ENCODE results near the gene MYH15.

MYH15 gene

GRCh38 chr3:108510496-108510895, at the start of gene MYH15:
MYH15 (minus strand) TSS chr3:108510596; CDS start chr3:108510530, 66 bp downstream.
- no peak for DNase-seq (ENCODE audit: low read depth)

DNA sequence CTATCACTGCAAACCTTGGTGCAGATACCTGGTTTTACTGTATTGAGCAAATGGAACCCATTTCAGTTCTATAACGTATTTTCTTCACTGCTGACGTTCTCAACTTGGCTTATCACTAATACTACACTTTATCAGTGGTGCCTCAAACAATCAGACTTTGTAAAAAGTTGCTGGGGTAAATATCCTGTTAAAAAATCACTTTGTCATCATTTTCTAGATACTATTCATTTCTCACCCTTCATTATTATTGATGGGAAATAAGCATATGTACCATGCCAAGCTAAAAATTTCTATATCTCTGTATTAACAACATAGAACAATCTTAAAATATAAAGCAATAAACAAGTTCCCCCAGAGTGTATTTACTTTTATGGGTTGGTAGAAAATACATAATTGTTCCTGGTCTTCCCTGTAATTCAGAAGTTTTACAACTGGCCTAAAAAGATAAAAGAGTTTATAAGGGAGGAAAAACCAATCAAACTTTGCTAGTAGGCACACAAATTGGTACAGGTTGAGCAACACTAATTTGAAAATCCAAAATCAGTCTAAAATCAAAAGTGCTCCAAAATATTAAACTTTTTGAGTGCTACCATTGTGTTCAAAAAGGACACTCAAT, 45.7 kb upstream of the MYH15 start:
- DNase-seq (ENCODE audit: low read depth): no peak

DNA sequence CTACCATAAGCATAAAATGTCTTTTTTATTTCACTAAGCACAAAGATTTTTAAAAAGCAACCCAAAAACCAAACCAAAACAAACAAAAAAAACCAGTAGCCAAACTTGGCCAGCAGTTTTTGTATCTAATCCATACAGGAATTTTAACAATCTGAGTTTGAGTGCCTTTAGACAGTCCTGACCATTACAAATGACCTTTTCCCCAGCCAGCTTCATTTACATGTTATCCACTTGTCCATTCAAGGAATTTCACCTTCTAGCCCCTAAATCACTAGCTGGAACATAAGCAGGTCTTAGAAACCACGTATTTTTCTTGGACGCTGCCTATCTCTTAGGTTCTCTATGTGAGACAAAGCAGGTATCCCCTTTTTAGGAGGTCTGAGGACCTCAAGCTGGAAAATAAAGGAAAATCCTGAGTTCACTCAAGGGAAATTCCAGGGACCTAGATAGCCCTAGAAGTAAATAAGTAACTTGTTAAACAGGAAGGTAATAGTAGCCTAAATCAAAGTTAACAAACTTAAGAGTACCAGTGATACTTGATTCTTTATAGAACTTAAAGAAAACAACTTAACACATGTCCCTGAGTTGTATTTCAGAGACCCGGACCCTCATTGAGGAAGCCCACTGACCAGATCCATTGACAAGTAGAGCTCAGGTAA, 44.6 kb upstream of the MYH15 start:
- no peak for DNase-seq (ENCODE audit: low read depth)

DNA sequence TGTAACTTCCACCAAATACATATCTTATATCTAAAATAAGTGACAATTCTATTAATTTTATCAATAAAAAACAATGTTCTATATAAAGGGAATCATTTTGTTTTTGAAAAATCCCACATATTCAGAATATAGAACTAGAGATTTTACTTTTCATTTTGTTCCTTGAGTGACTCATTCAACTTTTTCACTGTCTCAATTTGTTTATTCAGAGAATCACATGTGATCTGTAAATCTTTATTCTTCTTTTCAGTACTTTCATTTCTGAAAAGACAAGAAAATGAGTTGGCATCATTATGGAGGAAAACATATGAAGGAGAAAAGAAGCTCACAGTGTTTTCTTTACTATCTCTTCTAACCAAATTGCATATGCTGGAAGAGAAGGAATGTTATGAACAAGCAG, 43.8 kb upstream of the MYH15 start:
- no peak for DNase-seq (ENCODE audit: low read depth)

GRCh38 chr3:108552267-108553159, 42.1 kb upstream of the MYH15 start:
- DNase-seq (ENCODE audit: low read depth): no peak

GRCh38 chr3:108548886-108549285, 38.5 kb upstream of the MYH15 start:
- no peak for DNase-seq (ENCODE audit: low read depth)

- no peak for DNase-seq (ENCODE audit: low read depth)
Measured at GRCh38 chr3:108548304-108548703, 37.9 kb upstream of the MYH15 start.

DNA sequence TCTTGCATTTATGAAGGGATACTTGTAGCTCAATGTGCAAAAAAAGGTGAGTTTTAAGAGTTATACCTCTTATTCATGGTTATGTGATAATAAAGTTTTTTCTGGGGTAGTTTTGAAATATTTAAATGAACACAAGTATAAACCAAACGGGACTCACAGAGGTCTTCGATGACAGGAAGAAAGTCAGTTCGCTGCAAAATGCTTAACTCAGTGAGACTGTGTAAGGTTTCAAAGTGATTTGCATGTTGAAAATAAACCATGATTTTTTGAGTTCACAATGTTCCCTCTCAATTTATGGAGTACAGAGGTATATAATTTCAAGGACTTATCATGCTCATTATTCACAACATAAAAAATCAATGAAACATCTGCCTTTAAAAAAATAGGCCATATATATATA, 36.3 kb upstream of the MYH15 start:
- DNase-seq (ENCODE audit: low read depth): no peak

DNA sequence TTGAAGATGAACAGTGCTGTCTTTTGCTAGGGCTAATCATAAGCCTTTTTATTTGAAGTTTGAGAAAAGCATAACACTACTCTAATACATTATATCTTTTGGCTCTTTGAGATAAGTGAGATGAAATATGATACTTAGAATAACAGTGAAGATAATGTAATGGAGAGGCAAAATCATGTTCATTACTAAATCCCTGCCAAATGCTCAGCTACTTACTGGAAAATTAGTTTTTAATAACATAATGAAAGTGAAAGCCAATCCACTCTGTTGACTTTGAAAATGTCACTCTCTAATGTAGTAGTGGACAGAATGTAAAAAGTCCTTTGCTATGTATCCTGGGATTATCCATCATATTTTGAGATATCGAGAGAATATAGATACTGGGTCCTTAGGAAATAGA, 35.9 kb upstream of the MYH15 start:
- DNase-seq (ENCODE audit: low read depth): no peak

- DNase-seq (ENCODE audit: low read depth): no peak
Measured at GRCh38 chr3:108538083-108538482, 27.7 kb upstream of the MYH15 start.

DNA sequence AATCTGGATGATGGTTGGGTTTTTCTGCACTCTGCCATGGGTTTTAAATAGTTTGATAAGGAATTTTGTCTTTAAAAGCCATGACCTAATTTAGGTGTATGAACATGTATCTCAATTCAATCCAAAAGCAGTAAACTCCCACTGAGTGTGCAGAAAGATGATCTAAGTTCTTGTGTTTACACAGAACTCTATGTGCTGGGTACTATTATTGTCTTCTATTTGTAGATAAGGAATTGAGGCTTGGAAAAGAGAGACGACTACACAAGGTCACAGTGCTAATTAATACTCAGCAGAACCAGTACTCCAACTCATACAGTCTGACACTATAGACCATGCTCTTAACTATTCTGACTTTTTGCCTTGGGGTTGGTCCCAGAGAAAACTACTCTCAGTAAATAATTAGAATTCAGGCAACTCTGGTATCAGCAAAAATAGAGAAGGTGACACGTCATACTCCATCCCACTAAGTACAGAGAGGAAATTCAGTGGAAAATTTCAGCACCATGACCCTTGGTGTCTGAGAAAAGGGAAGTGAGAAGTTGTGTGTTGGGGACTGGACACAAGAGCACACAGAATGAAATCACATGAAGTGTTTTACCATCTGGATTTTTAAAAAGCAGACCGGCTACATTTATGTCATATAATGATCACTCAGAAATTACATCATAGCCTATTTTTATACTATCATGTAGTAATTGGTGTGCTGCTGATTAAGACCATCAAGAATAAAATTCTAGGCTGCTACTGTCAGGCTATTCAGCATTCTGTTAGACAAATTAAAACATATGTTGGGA, 18.3 kb upstream of the MYH15 start:
- no peak for DNase-seq (ENCODE audit: low read depth)

DNA sequence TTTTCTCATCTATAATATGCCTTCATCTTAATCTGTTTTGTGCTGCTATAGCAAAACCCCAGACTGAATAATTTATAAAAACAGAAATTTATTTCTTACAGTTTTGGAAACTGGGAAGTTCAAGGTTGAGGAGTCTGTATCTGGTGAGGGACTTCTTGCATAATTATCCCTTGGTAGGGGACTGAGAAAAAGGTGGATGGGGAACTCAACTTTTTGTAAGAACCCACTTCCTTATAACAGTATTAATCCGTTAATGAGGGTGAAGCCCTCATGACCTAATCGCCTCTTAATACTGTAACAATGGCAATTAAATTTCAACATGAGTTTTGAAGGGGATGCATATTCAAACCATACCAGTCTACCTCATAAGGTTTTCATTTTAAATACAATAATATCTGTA, 17.4 kb upstream of the MYH15 start:
- DNase-seq (ENCODE audit: low read depth): no peak

- DNase-seq (ENCODE audit: low read depth): no peak
Measured at GRCh38 chr3:108527109-108527508, 16.7 kb upstream of the MYH15 start.

DNA sequence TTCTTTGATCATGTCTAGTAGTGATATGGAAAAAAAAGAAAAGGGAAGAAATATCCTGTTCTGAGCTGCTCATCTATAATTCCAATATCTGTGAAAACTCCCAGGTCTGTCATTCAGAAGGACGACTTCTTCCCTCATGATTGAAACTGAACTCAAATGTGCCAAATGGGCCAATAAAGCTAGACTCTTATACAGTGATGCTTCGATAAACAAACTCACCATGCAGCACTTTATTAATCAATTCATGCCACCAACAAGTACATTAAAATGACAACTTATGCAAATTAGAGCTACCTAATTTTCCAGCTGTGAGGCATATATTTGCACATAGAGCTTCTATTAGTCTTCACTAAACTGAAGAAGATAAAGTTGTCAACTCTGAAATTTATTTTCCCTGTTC, 15.6 kb upstream of the MYH15 start:
- DNase-seq (ENCODE audit: low read depth): no peak

DNA sequence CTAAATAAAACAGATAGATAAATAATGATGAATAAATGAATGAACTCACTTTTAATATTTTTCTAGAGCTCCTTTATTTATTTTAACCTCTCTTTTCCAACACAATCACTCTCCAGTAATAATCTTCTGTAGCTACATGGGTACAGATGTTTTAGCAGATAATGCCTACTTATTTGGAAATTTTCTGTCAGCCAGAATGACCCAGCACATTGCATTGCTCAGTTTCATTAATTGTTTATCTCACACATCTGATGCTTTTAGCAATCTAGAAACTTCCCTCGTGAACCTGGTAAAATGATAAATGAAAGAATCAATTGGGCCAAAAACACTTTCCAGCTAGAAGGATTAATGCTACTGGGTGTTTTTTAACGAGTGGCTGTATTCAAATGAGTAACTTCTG, 14.9 kb upstream of the MYH15 start:
- no peak for DNase-seq (ENCODE audit: low read depth)

DNA sequence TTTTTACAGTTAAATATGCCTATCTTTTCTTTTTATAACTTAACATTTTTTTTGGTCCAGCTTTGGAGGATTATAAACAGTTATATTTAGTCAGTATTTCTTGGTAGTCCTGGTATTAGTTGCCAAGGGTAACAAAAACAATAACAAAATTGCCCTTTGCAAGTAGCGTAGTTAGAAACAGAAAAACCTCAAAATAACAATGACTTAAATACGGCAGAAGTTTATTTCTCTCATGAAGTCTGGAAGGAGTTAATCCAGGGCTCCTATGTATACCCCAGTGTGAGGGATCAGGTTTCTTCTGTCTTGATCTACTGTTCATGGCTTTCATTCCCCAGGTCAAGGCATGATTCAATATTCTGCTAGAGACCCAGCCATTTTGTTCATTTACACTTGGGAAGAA, 14.1 kb upstream of the MYH15 start:
- DNase-seq (ENCODE audit: low read depth): no peak

DNA sequence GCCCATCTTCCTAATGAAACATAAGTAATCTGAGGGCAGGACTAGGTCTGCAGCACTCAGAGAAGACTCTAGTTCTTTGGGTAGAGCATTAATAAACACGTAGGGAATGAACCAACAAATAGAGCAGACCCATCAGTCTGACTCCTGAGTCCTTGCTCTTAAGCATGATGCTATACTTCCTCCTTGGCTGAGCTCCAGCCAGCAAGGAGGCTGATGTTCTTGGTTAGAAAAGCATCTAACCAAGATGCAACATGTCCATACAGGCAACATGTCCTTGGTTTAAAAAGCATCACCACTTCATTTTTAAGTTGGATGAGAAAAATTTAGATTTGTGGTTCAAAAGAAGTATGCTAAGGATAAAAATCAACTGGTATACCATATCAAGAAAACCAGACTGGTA, 8.5 kb upstream of the MYH15 start:
- DNase-seq (ENCODE audit: low read depth): no peak

GRCh38 chr3:108516881-108517280, 6.5 kb upstream of the MYH15 start:
- DNase-seq (ENCODE audit: low read depth): no peak

- DNase-seq (ENCODE audit: low read depth): no peak
Measured at GRCh38 chr3:108513961-108514360, 3.6 kb upstream of the MYH15 start.

- no peak for DNase-seq (ENCODE audit: low read depth)
Measured at GRCh38 chr3:108512671-108513070, 2.3 kb upstream of the MYH15 start.

DNA sequence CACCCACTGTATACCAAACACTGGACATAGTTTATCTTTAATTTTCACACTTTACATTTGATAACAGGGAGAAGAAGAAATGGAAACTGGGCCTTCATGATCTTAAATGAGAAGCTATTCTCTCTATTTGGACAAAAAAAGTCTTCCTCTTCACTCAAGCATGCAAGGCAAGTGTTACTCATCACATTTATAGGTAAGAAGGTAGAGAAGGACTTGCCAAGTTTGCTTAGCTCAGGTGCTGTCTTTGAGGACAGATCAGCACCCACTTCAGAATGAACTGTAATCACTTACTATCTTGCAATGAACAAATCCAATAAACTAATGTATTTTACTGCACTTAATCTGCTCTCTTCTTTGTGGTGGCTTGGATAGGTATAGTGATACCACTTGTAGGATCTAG, 1.1 kb upstream of the MYH15 start:
- no peak for DNase-seq (ENCODE audit: low read depth)

DNA sequence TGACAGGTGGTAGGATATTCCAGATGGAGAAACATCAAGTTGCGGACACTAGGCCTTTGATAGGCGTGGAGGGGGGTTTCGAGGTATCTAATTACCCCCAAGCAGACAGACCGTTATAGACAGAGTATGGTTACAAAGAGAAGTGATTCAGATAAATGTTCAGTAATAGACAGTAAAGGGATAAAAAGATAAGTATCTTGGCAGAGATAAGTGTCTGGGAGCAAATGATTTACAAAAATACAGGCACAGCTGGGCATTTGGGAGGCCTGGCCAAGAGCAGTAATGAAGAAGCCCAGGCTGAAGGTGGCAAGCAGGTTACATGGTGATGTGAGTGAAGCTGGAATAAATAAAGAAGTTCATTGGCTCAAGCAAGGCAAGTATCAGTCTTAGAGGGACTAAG, 659 bp upstream of the MYH15 start:
- no peak for DNase-seq (ENCODE audit: low read depth)

Measured in non-pigmented ciliary epithelial cell (primary cell).